Measurements from ENCODE around the gene TSC2. TPM values are rescaled to one million over a fixed set of nuclear protein-coding genes. Genes with fewer than 3 reads are reported as not detected.

The TSC2 gene
- total and polyA plus RNA-seq, 8 donors: 51.0 to 172 (median 83.6) TPM

DNA sequence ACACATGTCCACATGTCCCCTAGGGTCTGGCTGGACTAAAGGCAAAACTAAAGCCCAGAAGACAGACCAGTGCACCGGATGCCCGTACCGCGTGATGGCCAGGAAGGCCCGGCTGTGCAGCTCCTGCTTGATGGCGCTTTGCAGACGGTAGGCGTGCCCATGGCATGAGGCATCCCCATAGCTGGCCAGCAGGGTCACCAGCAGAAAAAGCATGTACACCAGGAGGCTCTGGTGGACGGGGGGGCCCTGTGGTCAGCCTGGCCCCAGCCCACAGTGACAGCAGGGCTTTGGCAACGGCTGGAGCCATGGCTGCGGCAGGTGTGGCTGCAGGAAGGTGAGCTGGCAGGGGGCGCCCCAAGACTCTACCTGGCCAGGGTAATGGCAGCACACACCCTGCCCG lies 45.1 kb downstream of the TSC2 start:
- Histone ChIP-seq H3K4me3 (no peak overlapping the region), H3K9me3 (no peaks in the 10 kb centered on the region), H3K36me3 (peaks cover 0 to 18% (median 0%) of the 10 kb centered on the region in 3 donors), H3K4me1 (peaks cover 0 to 12% (median 0%) of the 10 kb centered on the region in 3 donors), H3K27me3 (no peaks in the 10 kb centered on the region), H3K27ac (no peak overlapping the region)
- intact Hi-C loops (cut with DNase I): no loop called here
- DNase-seq (no peak), FAIRE-seq (no peak), ATAC-seq (no peak)
- 94 to 95% methylated on average over 13 of the region's 13 CpGs for WGBS, 2 donors
- TF ChIP-seq, protein P1, sequence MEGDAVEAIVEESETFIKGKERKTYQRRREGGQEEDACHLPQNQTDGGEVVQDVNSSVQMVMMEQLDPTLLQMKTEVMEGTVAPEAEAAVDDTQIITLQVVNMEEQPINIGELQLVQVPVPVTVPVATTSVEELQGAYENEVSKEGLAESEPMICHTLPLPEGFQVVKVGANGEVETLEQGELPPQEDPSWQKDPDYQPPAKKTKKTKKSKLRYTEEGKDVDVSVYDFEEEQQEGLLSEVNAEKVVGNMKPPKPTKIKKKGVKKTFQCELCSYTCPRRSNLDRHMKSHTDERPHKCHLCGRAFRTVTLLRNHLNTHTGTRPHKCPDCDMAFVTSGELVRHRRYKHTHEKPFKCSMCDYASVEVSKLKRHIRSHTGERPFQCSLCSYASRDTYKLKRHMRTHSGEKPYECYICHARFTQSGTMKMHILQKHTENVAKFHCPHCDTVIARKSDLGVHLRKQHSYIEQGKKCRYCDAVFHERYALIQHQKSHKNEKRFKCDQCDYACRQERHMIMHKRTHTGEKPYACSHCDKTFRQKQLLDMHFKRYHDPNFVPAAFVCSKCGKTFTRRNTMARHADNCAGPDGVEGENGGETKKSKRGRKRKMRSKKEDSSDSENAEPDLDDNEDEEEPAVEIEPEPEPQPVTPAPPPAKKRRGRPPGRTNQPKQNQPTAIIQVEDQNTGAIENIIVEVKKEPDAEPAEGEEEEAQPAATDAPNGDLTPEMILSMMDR (IDR thresholded peaks at IDR 0.05): no peak

DNA sequence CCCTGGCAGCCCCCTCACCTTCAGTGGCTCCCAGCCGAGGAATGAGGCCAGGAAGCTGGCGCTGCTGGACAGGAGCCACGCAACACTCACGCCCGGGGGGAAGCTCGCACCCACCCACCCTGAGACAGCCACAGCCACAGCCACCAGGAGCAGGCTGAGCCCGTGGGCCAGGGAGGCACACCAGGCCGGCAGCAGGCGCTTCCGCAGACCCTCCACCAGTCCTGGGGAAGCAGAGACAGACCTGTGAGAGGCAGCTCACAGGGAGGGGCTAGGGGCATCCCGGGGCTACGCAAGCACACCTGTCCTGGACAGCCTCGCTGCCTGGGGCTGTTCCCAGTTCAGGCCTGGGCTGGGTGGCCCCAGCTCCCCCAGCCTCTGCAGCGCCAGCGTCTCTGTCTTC lies 46.0 kb downstream of the TSC2 start:
- ATAC-seq (no peak), DNase-seq (no peak), FAIRE-seq (no peak)
- TF ChIP-seq, protein P1 (IDR thresholded peaks at IDR 0.05): no peak
- H3K9me3 ChIP-seq: no peaks in the 10 kb centered on the region
- intact Hi-C loops (cut with DNase I): no loop called here
- WGBS, 2 donors: 91 to 99% methylated on average over 15 of the region's 15 CpGs
- no peaks in the 10 kb centered on the region for H3K27me3 ChIP-seq
- no peak overlapping the region for H3K27ac ChIP-seq
- peaks cover 0 to 12% (median 0%) of the 10 kb centered on the region in 3 donors for H3K4me1 ChIP-seq
- H3K4me3 ChIP-seq: no peak overlapping the region
- H3K36me3 ChIP-seq: peaks cover 0 to 17% (median 0%) of the 10 kb centered on the region in 3 donors

DNA sequence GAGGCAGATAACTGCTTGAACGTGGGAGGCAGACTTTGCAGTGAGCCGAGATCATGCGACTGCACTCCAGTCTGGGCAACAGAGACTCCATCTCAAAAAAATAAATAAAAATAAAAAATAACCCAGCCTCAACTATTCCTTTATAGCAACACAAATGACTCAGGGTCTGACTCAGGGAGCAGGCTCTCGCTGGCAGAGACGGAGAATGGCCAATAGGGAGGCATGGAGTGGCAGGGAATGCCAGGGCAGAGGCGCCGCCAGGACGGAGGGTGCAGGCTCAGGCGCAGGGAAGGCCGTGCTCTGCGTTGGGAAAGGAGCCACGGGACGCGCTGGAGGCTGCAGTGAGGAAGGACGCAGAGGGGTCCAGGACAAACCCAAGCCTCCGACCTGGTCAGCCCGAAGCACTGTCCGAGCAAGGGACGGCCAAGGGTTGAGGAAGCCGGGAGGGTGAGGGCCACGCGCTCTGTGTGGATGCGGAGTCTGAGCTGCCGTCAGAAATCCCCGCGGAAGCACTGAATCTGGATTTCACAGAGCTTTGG lies 47.6 kb downstream of the TSC2 start:
- DNase-seq (no peak), FAIRE-seq (no peak), ATAC-seq (no peak)
- intact Hi-C loops (cut with DNase I): no loop called here
- TF ChIP-seq, protein P1 (IDR thresholded peaks at IDR 0.05): no peak
- Histone ChIP-seq H3K4me1 (peaks cover 0 to 4% (median 0%) of the 10 kb centered on the region in 3 donors), H3K27ac (no peak overlapping the region), H3K27me3 (no peaks in the 10 kb centered on the region), H3K36me3 (peaks cover 0 to 23% (median 6%) of the 10 kb centered on the region in 3 donors), H3K4me3 (no peak overlapping the region), H3K9me3 (no peaks in the 10 kb centered on the region)
- WGBS, 2 donors: 96 to 97% methylated on average over 26 of the region's 26 CpGs

DNA sequence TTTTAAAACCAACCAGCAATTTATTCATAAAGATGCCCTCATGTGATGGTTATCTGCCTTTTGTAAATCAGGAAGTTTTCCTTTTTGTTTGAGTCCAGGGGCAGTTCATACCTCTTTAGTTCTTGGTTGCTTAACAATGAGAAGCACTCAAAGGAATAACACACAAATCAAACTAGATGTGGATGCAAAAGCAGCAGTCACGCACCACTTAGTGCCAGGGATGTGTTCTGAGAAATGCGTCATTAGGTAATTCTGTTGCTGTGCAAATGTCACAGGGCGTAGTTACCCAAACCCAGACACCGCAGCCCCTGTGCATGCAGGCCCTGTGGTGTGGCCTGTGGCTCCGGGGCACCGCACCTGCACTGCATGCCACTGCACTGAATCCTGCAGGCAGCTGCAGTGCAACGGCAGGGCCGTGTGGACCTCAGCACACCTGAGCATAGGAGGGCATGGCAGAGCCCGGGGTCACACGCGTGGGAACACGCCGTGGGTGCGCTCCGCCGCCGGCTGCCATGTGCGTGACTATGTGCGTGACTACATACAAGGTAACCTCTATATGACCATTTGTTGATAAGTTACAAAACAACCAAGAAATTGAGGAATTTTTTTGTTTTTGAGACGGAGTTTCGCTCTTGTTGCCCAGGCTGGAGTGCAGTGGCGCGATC lies 48.3 kb downstream of the TSC2 start:
- intact Hi-C loops (cut with DNase I): no loop called here
- Histone ChIP-seq H3K27me3 (no peaks in the 10 kb centered on the region), H3K4me3 (no peak overlapping the region), H3K27ac (no peak overlapping the region), H3K4me1 (peaks cover 0 to 4% (median 0%) of the 10 kb centered on the region in 3 donors), H3K36me3 (peaks cover 0 to 24% (median 6%) of the 10 kb centered on the region in 3 donors), H3K9me3 (no peaks in the 10 kb centered on the region)
- ATAC-seq: peak in 1 of 4 donors; percentile 1
- no peak for DNase-seq
- WGBS, 2 donors: 96 to 97% methylated on average over 23 of the region's 23 CpGs
- no peak for FAIRE-seq
- TF ChIP-seq, protein P1 (IDR thresholded peaks at IDR 0.05): no peak

Measured in pancreas (tissue), 10 donors.